Keratinocyte (primary cell): ENCODE results near the gene IGF1R. TPM values are rescaled to one million over a fixed set of nuclear protein-coding genes. Genes with fewer than 3 reads are reported as not detected.

Experiments used
- DNase-seq: peaks from one replicate; pipeline ENCODE4 v3.0.0-alpha.2; 2011; ENCODE audit warnings: low read depth, missing footprints, low spot score
- FAIRE-seq: peaks from 2 replicates; lab custom pipeline; 2011; peaks lifted over from hg19 to GRCh38; lab: Jason Lieb, UNC
- H2AFZ ChIP-seq: 2 replicates; pipeline ENCODE4 v1.6.0; 2012; ENCODE audit warnings: low read length, control low read depth, inconsistent platforms; ENCODE audit not compliant: control insufficient read depth
- H3K27ac ChIP-seq: 2 replicates; pipeline ENCODE4 v1.5.1; 2011; ENCODE audit warnings: low read length; ENCODE audit not compliant: control insufficient read depth, insufficient read depth
- H3K27me3 ChIP-seq: 3 replicates; pipeline ENCODE4 v1.6.0; 2011; ENCODE audit warnings: low read length; ENCODE audit not compliant: control insufficient read depth, insufficient read depth; ENCODE audit errors: extremely low read depth
- H3K36me3 ChIP-seq, 2 experiments: 2 replicates in 1 of 2; 3 replicates in 1 of 2; pipeline ENCODE4 v1.5.1; 2011; ENCODE audit warnings: low read length in 2 of 2, mild to moderate bottlenecking in 1 of 2; ENCODE audit not compliant: control insufficient read depth in 2 of 2, insufficient read depth in 2 of 2; ENCODE audit errors: extremely low read depth in 1 of 2
- H3K4me1 ChIP-seq: 3 replicates; pipeline ENCODE4 v1.5.1; 2011; ENCODE audit warnings: low read length; ENCODE audit not compliant: control insufficient read depth, insufficient read depth; ENCODE audit errors: extremely low read depth
- H3K4me2 ChIP-seq: 3 replicates; pipeline ENCODE4 v1.6.0; 2011; ENCODE audit warnings: low read depth, low read length; ENCODE audit not compliant: control insufficient read depth, insufficient read depth; ENCODE audit errors: extremely low read depth
- H3K4me3 ChIP-seq, 3 experiments: fragments of 200-600 bp in 1 of 3; sonication (generic) in 1 of 3; 2 replicates in 2 of 3; 3 replicates in 1 of 3; pipeline ENCODE4 v1.5.1; 2011 to 2016; ENCODE audit warnings: low read length in 3 of 3, mild to moderate bottlenecking in 3 of 3, control low read depth in 2 of 3, inconsistent platforms in 1 of 3, low read depth in 1 of 3, mixed read lengths in 1 of 3, mixed run types in 1 of 3, moderate library complexity in 1 of 3; ENCODE audit not compliant: control insufficient read depth in 2 of 3, insufficient read depth in 2 of 3; ENCODE audit errors: extremely low read depth in 1 of 3
- H3K79me2 ChIP-seq: 2 replicates; pipeline ENCODE4 v1.6.0; 2012; ENCODE audit warnings: low read length; ENCODE audit not compliant: control insufficient read depth, insufficient read depth
- H3K9ac ChIP-seq: 3 replicates; pipeline ENCODE4 v1.6.0; 2011; ENCODE audit warnings: low read length; ENCODE audit not compliant: control insufficient read depth, insufficient read depth; ENCODE audit errors: extremely low read depth
- H3K9me1 ChIP-seq: 3 replicates; pipeline ENCODE4 v1.6.0; 2011; ENCODE audit warnings: low read length; ENCODE audit not compliant: control insufficient read depth, insufficient read depth; ENCODE audit errors: extremely low read depth
- H3K9me3 ChIP-seq: 2 replicates; pipeline ENCODE4 v1.5.1; 2012; ENCODE audit warnings: low read depth, low read length; ENCODE audit not compliant: control insufficient read depth
- H4K20me1 ChIP-seq: 3 replicates; pipeline ENCODE4 v1.6.0; 2011; ENCODE audit warnings: low read length; ENCODE audit not compliant: control insufficient read depth, insufficient read depth; ENCODE audit errors: extremely low read depth
- EZH2 ChIP-seq: IDR thresholded peaks from one replicate; pipeline ENCODE4 v1.6.1; 2012; ENCODE audit warnings: inconsistent platforms, mild to moderate bottlenecking, low read length, moderate library complexity
- dilution Hi-C: fragments of 300-500 bp; cut with MboI; formaldehyde crosslinking; loops from one replicate; pipeline ENCODE4 v1.7.0; 2020; ENCODE audit warnings: low sequenced_read_pairs; ENCODE audit not compliant: extremely low pct_ligation_motif_present
- polyA plus RNA-seq, 5 experiments: library from polyadenylated mRNA; depleted of rRNA in 3 of 5; stranded (reverse) in 3 of 5; stranded (forward) in 1 of 5; unstranded in 1 of 5; fragments of >200 nt; gene quantifications; 1 replicate in 1 of 5; 2 replicates in 3 of 5; 3 replicates in 1 of 5; pipeline versions ENCODE4 v1.2.1 to v1.2.3, GENCODE V29; 2011 to 2012; ENCODE audit warnings: missing spikeins in 2 of 5, low read depth in 1 of 5, low replicate concordance in 1 of 5
- TF ChIP-seq, protein P1 (sequence below), 3 experiments: IDR thresholded peaks in 1 of 3; conservative IDR thresholded peaks in 1 of 3; optimal IDR thresholded peaks in 1 of 3; 2 replicates in 2 of 3; 3 replicates in 1 of 3; pipeline versions ENCODE3 to v1.5.1; 2011; ENCODE audit warnings: low read length in 3 of 3, mild to moderate bottlenecking in 3 of 3, moderate library complexity in 2 of 3, control low read depth in 1 of 3, inconsistent platforms in 1 of 3; ENCODE audit not compliant: insufficient read depth in 2 of 3; ENCODE audit errors: extremely low read depth in 1 of 3

The IGF1R gene
- polyA plus RNA-seq, 1 donor (not counting 4 experiments of a cell fraction or from before 2014, with no cell fraction given) = 14.5 TPM

DNA sequence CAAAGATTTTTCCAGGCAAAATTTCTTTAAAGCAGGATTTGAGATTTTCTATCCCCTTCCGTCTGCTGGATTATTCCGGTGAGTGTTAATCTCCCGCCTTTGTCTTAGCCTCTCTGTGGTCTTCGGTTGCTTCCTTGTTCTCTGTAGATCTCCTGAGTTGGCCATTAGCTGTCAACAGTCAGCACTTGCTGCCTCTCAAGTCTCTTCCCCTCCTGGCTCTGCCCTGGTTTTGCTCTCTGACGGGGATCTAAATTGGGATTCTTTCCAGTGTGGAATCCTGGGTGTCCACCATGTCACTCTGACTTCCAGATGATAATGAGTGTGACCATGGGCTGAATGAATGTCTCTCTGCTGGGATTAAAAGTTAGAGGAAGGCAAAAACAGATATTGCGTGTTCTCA, 121.5 kb downstream of the IGF1R start:
- H4K20me1 ChIP-seq = no peaks in the 10 kb centered on the region

GRCh38 chr15:98770984-98771383, 122.6 kb downstream of the IGF1R start:
- no peaks in the 10 kb centered on the region for H3K27me3 ChIP-seq
- TF ChIP-seq, protein P1, sequence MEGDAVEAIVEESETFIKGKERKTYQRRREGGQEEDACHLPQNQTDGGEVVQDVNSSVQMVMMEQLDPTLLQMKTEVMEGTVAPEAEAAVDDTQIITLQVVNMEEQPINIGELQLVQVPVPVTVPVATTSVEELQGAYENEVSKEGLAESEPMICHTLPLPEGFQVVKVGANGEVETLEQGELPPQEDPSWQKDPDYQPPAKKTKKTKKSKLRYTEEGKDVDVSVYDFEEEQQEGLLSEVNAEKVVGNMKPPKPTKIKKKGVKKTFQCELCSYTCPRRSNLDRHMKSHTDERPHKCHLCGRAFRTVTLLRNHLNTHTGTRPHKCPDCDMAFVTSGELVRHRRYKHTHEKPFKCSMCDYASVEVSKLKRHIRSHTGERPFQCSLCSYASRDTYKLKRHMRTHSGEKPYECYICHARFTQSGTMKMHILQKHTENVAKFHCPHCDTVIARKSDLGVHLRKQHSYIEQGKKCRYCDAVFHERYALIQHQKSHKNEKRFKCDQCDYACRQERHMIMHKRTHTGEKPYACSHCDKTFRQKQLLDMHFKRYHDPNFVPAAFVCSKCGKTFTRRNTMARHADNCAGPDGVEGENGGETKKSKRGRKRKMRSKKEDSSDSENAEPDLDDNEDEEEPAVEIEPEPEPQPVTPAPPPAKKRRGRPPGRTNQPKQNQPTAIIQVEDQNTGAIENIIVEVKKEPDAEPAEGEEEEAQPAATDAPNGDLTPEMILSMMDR (optimal IDR thresholded peaks at IDR 0.05 in 1 of 3, IDR thresholded peaks at IDR 0.05 in 1 of 3, conservative IDR thresholded peaks at IDR 0.05 in 1 of 3; ENCODE audit: extremely low read depth in 1 of 3, insufficient read depth in 2 of 3, low read length in 3 of 3) = no peak
- TF ChIP-seq EZH2 = no peak
- H3K79me2 ChIP-seq = peaks cover 86% of the 10 kb centered on the region
- no peak overlapping the region for H3K4me2 ChIP-seq
- H4K20me1 ChIP-seq = no peaks in the 10 kb centered on the region
- DNase-seq = no peak
- H3K9me3 ChIP-seq = no peaks in the 10 kb centered on the region
- H3K9ac ChIP-seq = no peak overlapping the region
- no peak overlapping the region for H2AFZ ChIP-seq
- H3K4me1 ChIP-seq = peaks cover 27% of the 10 kb centered on the region
- no peak overlapping the region for H3K27ac ChIP-seq
- FAIRE-seq = no peak
- H3K9me1 ChIP-seq = no peaks in the 10 kb centered on the region
- no peak overlapping the region for H3K4me3 ChIP-seq
- dilution Hi-C loops = no loop called here
- H3K36me3 ChIP-seq = no peaks in the 10 kb centered on the region

More for the DNA sequence above, 121.5 kb downstream of the IGF1R start:
- dilution Hi-C loops = no loop called here
- no peak overlapping the region for H3K4me3 ChIP-seq
- peaks cover 3% of the 10 kb centered on the region for H3K9me1 ChIP-seq
- no peaks in the 10 kb centered on the region for H3K27me3 ChIP-seq
- no peak overlapping the region for H3K9ac ChIP-seq
- FAIRE-seq (no peak), DNase-seq (no peak)
- no peak overlapping the region for H3K4me2 ChIP-seq
- H3K9me3 ChIP-seq = no peaks in the 10 kb centered on the region
- H3K4me1 ChIP-seq = peaks cover 17% of the 10 kb centered on the region
- no peak overlapping the region for H3K27ac ChIP-seq
- H3K36me3 ChIP-seq = no peaks in the 10 kb centered on the region
- H2AFZ ChIP-seq = no peak overlapping the region
- TF ChIP-seq, protein P1 (optimal IDR thresholded peaks at IDR 0.05 in 1 of 3, IDR thresholded peaks at IDR 0.05 in 1 of 3, conservative IDR thresholded peaks at IDR 0.05 in 1 of 3; ENCODE audit: extremely low read depth in 1 of 3, insufficient read depth in 2 of 3, low read length in 3 of 3) = no peak
- TF ChIP-seq EZH2 = no peak
- peaks cover 91% of the 10 kb centered on the region for H3K79me2 ChIP-seq
